GM10266 (cell line): ENCODE results near the gene CABP2.

Experiments
- DNase-seq: peaks from one replicate; pipeline ENCODE4 v3.0.0; 2012; ENCODE audit errors: extremely low spot score
- TF ChIP-seq, protein P1 (sequence below): IDR thresholded peaks from 2 replicates; pipeline ENCODE4 v1.5.1; 2012; ENCODE audit warnings: mild to moderate bottlenecking, low read depth; ENCODE audit not compliant: control insufficient read depth, insufficient read depth; ENCODE audit errors: missing control alignments

Gene CABP2

DNA sequence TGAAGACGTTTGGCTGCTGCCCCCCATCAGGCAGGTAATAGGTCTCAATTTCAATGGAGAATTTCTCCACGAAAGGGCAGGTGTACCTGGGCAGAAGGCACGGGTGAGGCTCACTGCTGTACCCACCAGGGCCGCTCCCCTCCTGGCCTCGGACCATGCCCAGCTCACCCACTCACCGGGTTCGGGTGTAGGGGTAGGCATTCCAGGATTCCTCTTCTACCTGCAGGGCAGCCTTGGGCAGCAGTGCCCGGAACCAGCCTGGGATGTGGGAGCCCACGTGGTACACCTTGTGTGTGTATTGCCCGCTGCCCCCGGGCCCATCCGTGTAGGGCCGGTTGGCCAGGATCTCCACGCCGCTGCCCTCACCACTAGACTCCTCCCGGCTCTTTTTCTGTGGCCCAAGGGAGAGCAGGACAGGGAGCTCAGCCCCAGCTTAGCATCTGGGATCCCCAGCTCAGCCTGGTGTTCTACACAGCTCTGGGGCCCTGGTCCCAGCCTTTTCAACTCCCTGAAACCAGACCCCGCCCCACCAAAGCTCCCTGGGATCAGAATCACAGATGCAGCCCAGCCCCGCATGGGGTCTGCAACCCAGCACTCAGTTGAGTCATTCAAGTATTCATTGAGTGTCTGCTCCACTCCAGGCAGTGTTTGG, 20.8 kb downstream of the CABP2 start:
- no peak for DNase-seq
- TF ChIP-seq, protein P1, sequence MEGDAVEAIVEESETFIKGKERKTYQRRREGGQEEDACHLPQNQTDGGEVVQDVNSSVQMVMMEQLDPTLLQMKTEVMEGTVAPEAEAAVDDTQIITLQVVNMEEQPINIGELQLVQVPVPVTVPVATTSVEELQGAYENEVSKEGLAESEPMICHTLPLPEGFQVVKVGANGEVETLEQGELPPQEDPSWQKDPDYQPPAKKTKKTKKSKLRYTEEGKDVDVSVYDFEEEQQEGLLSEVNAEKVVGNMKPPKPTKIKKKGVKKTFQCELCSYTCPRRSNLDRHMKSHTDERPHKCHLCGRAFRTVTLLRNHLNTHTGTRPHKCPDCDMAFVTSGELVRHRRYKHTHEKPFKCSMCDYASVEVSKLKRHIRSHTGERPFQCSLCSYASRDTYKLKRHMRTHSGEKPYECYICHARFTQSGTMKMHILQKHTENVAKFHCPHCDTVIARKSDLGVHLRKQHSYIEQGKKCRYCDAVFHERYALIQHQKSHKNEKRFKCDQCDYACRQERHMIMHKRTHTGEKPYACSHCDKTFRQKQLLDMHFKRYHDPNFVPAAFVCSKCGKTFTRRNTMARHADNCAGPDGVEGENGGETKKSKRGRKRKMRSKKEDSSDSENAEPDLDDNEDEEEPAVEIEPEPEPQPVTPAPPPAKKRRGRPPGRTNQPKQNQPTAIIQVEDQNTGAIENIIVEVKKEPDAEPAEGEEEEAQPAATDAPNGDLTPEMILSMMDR = no peak

DNA sequence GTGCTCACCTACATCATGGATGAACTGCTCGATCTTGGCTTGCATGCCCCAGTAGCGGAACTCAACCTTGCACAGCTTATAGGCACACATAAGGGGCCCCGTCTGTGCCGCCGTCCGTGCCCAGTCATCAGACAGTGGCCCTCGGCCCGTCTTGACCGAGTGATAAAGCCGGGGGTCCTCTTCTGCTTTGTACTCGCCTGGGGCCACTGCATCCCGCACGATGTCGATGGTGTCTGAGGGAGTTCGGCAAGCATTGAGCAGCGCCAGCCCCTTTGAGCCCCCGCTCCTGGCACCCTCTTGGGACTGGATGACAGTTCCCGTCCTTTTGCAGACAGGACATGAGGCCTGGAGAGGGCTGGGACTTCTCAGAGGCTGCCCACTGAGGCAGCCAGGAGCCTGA, 21.4 kb downstream of the CABP2 start:
- TF ChIP-seq, protein P1 = no peak
- DNase-seq = no peak

DNA sequence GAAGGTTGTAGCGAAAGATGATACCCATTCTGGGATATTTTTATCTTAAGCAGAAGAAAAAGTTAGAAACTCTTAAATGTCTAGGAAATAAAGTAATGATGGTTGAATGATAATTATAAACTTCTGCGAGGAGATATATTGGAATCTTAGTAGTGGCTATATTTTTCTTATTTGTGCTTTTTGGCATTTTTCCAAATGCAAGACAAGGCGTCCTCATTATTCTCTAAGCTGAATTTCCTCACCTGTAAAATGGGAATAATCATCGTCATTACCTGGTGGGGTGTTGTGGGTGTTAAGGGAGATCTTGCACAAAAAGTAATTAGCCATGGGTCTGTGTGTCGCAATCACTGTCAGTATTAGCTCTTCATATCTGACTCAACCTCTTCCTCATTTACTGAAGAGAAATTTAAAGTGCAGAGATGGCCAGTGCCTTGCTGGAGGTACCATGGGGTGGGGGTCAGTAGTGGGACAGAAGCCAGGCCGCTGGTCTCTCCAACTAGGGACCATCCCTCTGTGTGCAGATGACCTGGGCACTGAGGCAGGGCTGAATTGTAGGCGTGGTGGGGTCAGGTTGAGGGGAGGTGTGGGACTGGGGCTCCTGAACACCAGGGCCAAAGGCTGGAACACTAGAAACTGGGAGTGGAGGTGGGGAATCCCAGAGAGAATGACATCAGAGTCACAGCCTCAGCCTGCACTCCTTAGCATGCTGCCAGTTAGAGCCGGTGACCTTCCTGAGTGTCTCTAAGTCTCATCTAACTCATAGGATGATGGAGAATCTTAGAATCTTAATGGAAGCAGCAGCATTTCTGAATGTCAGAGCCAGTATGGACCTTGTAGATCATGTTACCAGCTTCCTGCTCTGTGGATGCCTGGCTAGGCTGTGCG, 22.2 kb downstream of the CABP2 start:
- DNase-seq = no peak

DNA sequence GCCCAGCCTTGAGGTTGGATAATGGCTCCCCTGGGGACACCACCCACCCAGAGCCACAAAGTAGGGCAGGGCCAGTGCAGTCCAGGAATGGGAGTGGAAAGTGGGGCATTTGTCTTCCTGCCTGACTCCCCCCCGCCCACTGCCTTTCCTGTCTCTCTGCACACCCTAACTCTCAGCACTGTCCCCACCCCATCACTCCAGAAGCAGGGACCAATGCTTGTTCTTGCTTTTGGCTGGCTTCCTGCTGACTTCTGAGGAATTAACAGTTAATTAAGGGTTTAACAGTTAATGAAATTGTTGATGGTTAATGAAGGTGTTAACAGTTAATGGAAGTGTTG, 22.8 kb downstream of the CABP2 start:
- no peak for DNase-seq
- TF ChIP-seq, protein P1 = no peak

More for the DNA sequence above, 22.2 kb downstream of the CABP2 start:
- TF ChIP-seq, protein P1 = no peak

DNA sequence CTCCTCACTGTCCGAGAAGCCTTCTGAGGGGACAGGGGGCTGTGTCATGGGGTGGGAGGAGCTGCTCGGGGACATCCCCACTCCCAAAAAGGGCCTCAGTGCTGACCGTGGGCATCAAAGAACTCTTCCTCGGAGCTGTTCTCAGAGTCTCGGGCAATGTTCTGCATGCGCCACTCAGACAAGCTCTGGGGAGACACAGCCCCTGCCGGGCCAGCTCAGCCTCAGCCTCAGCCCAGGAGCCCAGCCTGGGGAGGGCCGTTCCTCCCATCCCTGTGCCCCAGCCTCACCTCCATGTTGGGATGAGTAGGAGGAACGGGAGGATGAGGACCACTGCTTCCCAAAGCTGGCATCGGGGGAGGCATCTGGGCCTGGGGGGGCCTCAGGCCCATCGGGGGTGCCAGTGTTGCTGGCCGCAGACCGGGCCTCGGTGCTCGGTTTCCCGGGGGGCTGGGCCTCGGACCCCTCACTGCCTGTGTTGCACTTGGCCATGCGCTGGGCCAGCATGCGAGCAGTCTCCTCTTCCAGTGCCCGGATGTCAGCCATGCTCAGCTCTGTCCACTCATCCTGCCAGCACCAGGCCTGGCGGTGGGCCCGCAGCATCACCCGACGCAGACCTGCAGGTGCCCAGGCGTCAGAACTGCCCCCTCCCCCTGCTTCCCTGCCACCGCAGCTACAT, 23.3 kb downstream of the CABP2 start:
- TF ChIP-seq, protein P1 = no peak
- DNase-seq = no peak

DNA sequence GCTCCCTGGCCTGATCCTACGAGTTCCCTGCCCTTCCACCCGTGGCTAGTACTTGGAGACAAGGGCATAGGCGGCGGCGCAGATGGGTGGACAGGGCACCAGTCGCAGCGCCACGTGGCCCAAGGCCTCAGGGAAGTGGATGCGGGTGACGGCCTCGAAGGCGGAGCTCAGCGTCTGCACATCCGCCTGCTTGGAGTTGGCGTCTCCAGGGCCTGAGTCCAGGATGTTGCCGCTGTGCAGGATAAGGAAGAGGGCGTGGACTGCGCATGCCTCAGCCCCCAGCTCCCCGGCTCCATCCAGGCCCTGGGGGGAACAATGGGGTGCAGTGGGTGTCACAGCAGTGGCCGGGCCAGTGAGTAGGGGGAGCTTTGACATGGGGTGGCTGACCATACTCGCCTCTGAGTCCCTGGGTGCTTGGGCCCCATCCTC, 24.7 kb downstream of the CABP2 start:
- DNase-seq = no peak
- TF ChIP-seq, protein P1 = no peak
